Endothelial cell (in vitro differentiated cells): ENCODE data around the gene LRSAM1. TPM values are rescaled to one million over a fixed set of nuclear protein-coding genes. Genes with fewer than 3 reads are reported as not detected.

Source experiments
- DNase-seq: peaks from one replicate; pipeline ENCODE4 v3.0.0; 2021; ENCODE audit warnings: low spot score
- H3K27ac Mint-ChIP-seq: one replicate; pipeline ENCODE4 v1.8.0; 2021; ENCODE audit warnings: mixed read lengths, inconsistent platforms; ENCODE audit not compliant: unreplicated experiment
- H3K27me3 Mint-ChIP-seq: one replicate; pipeline ENCODE4 v1.8.0; 2021; ENCODE audit warnings: mild to moderate bottlenecking, moderate library complexity, mixed read lengths, inconsistent platforms; ENCODE audit not compliant: unreplicated experiment
- H3K36me3 Mint-ChIP-seq: one replicate; pipeline ENCODE4 v1.8.0; 2021; ENCODE audit warnings: mild to moderate bottlenecking, low read depth, mixed read lengths, inconsistent platforms; ENCODE audit not compliant: unreplicated experiment
- H3K4me1 Mint-ChIP-seq: one replicate; pipeline ENCODE4 v1.8.0; 2021; ENCODE audit warnings: mild to moderate bottlenecking, mixed read lengths, inconsistent platforms; ENCODE audit not compliant: unreplicated experiment
- H3K4me3 Mint-ChIP-seq: one replicate; pipeline ENCODE4 v1.8.0; 2021; ENCODE audit warnings: mild to moderate bottlenecking, mixed read lengths, inconsistent platforms; ENCODE audit not compliant: unreplicated experiment
- H3K9me3 Mint-ChIP-seq: one replicate; pipeline ENCODE4 v1.8.0; 2021; ENCODE audit warnings: mixed read lengths, inconsistent platforms; ENCODE audit not compliant: unreplicated experiment
- total RNA-seq: library from RNA; stranded (reverse); fragmentation: NEBNext Ultra II Directional; extraction: Animal tissue kit (Norgen Biotek cat#: 25700); gene quantifications from one replicate; pipeline ENCODE4 v1.2.1, GENCODE V29; 2021; ENCODE audit not compliant: unreplicated experiment
- TF ChIP-seq, protein P1 (sequence below): fragments of 200-600 bp; sonication (generic); IDR thresholded peaks from one replicate; pipeline ENCODE4 v1.5.0; 2021; ENCODE audit warnings: antibody characterized with exemption; ENCODE audit not compliant: unreplicated experiment

The LRSAM1 gene
- total RNA-seq, 1 donor from 2014 or later, result 22.6 TPM

DNA sequence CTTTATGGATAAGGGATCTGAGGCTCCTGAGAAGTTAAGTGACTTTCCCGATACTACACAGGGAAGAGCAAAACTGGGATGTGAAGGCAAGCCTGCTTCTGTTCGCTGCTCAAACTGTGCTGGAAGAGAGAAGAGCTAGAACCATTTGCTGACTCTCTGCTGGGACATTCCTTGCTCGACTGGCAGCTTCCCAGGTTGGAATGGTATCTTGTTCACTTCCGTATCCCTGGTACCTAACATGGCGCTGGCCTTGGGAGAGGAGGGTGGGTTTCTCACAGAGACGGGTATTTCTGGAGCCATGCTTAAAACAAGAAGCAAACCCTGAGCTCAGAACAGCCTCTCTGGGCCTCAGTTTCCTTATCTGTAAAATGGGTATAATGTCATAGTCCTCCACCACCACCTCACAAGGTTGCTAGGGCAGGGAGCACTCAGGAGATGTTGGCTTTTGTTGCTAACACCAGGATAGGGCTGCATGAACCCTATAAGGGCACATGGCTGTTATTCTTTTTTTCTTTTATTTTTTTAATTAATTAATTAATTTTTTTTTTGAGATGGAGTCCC, 92.7 kb downstream of the LRSAM1 start:
- H3K27ac Mint-ChIP-seq, result peak overlapping the region; percentile 39
- H3K4me3 Mint-ChIP-seq, result peak overlapping the region; percentile 3
- H3K36me3 Mint-ChIP-seq, result peaks cover 12% of the 10 kb centered on the region
- H3K27me3 Mint-ChIP-seq, result peaks cover 21% of the 10 kb centered on the region
- no peak for DNase-seq
- no peaks in the 10 kb centered on the region for H3K9me3 Mint-ChIP-seq
- TF ChIP-seq, protein P1, sequence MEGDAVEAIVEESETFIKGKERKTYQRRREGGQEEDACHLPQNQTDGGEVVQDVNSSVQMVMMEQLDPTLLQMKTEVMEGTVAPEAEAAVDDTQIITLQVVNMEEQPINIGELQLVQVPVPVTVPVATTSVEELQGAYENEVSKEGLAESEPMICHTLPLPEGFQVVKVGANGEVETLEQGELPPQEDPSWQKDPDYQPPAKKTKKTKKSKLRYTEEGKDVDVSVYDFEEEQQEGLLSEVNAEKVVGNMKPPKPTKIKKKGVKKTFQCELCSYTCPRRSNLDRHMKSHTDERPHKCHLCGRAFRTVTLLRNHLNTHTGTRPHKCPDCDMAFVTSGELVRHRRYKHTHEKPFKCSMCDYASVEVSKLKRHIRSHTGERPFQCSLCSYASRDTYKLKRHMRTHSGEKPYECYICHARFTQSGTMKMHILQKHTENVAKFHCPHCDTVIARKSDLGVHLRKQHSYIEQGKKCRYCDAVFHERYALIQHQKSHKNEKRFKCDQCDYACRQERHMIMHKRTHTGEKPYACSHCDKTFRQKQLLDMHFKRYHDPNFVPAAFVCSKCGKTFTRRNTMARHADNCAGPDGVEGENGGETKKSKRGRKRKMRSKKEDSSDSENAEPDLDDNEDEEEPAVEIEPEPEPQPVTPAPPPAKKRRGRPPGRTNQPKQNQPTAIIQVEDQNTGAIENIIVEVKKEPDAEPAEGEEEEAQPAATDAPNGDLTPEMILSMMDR, result no peak
- peaks cover 38% of the 10 kb centered on the region for H3K4me1 Mint-ChIP-seq

DNA sequence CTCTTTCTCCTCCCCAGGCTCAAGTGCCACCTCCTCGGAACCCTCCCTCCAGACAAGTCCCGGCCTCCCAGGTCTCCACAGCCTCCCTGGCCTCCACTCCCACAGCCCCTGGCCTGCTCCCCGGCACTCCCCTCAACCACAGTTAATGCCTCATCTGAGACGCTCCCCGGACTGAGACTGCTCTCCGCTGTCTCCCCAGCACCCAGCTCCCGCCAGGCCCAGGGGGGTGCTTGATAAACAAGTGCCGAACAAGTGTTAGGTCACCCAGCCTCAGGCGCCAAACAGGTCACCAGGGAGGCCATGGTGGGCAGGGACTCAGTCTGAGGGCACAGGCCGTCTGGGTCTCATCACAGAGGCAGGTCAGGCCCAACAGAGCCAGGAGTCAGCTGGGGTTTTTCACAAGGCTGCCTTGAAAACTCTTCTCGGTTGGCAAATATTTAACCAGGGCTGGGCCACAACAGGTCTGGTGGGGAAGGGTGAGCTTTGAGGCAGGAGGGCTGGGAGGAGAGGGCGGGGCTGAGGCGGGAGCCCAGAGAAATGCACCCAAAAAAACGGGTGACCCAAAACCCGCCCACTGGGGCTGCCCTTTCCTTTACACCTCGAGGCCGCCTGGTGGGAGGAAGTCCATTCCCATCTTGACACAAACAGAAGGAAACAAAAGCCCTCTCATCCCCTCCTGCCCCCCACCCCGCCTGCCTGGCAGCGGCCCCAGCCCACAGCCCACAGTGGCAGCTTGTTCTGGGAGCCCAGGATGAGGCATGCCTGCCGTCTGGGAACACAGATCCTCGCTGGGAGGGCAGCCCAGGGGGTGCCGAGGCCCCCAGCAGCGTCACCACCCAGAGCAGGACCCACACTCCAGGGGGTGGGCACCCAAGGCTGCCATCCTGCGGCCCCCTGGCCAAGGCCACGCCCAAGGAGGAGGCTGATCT, 94.2 kb downstream of the LRSAM1 start:
- H3K9me3 Mint-ChIP-seq, result no peaks in the 10 kb centered on the region
- TF ChIP-seq, protein P1, result no peak
- no peak for DNase-seq
- peaks cover 27% of the 10 kb centered on the region for H3K27me3 Mint-ChIP-seq
- H3K4me1 Mint-ChIP-seq, result peaks cover 46% of the 10 kb centered on the region
- H3K27ac Mint-ChIP-seq, result peak overlapping the region; percentile 77
- H3K36me3 Mint-ChIP-seq, result peaks cover 16% of the 10 kb centered on the region
- H3K4me3 Mint-ChIP-seq, result no peak overlapping the region

GRCh38 chr9:127546125-127546832, 95.0 kb downstream of the LRSAM1 start:
- no peak for DNase-seq
- peak overlapping the region; percentile 77 for H3K27ac Mint-ChIP-seq
- H3K9me3 Mint-ChIP-seq, result no peaks in the 10 kb centered on the region
- H3K4me3 Mint-ChIP-seq, result no peak overlapping the region
- H3K4me1 Mint-ChIP-seq, result peaks cover 52% of the 10 kb centered on the region
- H3K27me3 Mint-ChIP-seq, result peaks cover 27% of the 10 kb centered on the region
- H3K36me3 Mint-ChIP-seq, result peaks cover 16% of the 10 kb centered on the region
- TF ChIP-seq, protein P1, result no peak

DNA sequence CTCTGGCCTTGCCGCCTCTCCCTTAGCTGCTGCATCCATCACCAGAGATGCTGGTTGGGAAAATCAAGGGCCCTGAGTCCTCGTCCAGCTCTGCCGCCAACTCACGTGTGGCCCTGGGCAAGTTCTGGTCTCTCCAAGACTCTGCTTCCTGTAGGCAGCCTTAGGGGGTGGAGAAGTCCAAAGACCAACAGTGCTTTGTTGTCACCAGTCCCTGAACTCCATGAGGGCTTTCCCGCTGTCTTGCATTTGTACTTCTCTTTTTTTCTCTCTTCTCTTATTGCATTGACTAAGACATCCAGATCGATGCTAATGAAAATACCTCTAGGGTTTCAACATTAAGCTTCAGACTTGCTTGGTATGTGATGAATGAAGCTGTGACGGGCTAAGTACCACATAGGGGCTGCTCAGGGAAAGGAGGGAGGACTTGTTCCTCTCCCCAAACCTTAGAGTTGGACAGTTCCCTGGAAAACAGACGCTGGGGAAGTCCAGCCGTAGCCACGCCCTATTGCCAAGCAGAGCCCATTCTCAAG, 97.1 kb downstream of the LRSAM1 start:
- Mint-ChIP-seq H3K4me1 (peaks cover 40% of the 10 kb centered on the region), H3K36me3 (peaks cover 16% of the 10 kb centered on the region)

More for the DNA sequence above, 97.1 kb downstream of the LRSAM1 start:
- TF ChIP-seq, protein P1, result no peak
- no peak for DNase-seq
- Mint-ChIP-seq H3K27ac (no peak overlapping the region), H3K9me3 (no peaks in the 10 kb centered on the region), H3K4me3 (peak overlapping the region; percentile 51), H3K27me3 (peaks cover 21% of the 10 kb centered on the region)
